Mucosa of descending colon (tissue), 3 donors: ENCODE results near the gene ZNF141. TPM values are rescaled to one million over a fixed set of nuclear protein-coding genes. Genes with fewer than 3 reads are reported as not detected.

ENCODE experiments used
- ATAC-seq: fragments of 200-7000 bp; cut with Tn5 transposase; one replicate; pipeline ENCODE4 v1.9.1; 2020; ENCODE audit warnings: mild to moderate bottlenecking, moderate library complexity
- DNase-seq, 3 donors: peaks; one replicate each; pipeline ENCODE4 v3.0.0-alpha.2; 2020
- H3K36me3 ChIP-seq: fragments of 200-600 bp; one replicate; pipeline ENCODE4 v1.8.0; 2021; ENCODE audit warnings: low read depth, mild to moderate bottlenecking
- H3K4me1 ChIP-seq: fragments of 200-600 bp; one replicate; pipeline ENCODE4 v1.8.0; 2021; ENCODE audit warnings: low read depth, mild to moderate bottlenecking
- H3K4me3 ChIP-seq: fragments of 200-600 bp; one replicate; pipeline ENCODE4 v1.8.0; 2021; ENCODE audit warnings: mild to moderate bottlenecking
- H3K9me3 ChIP-seq: fragments of 200-600 bp; one replicate; pipeline ENCODE4 v1.8.0; 2021; ENCODE audit warnings: mild to moderate bottlenecking
- CTCF ChIP-seq: fragments of 200-600 bp; IDR thresholded peaks from one replicate; pipeline ENCODE4 v1.8.0; 2022; ENCODE audit warnings: antibody characterized with exemption, mild to moderate bottlenecking
- intact Hi-C, 2 donors: fragments of 100-400 bp; cut with DNase I in 1 of 2; cut with micrococcal nuclease in 1 of 2; formaldehyde crosslinking; loops; one replicate each; pipeline versions ENCODE4 v1.11.0 to v1.11.1; 2022; cut with DNase I, micrococcal nuclease
- total RNA-seq, 3 donors: library from RNA; stranded (reverse); fragmentation: NEBNext Ultra II Directional in 2 of 3; extraction: Animal tissue kit (Norgen Biotek cat#: 25700) in 2 of 3; gene quantifications; one replicate each; pipeline versions ENCODE4 v1.2.1 to v1.2.4, GENCODE V29; 2021 to 2023
- donor health status: DM: no; HTN: no; CAD: no; lungs with moderate emphysema.
- donor health status: DM: no; HTN: no; CAD: no.
- donor health status: DM: no; HTN: yes; CAD: no.

ZNF141 gene
- total RNA-seq, 3 donors from 2014 or later: 21.1 to 27.6 (median 23.9) TPM

GRCh38 chr4:336099-336892, 1.3 kb upstream of the ZNF141 start:
- ATAC-seq: peak; percentile 1

GRCh38 chr4:336893-337142, 796 bp upstream of the ZNF141 start:
- Histone ChIP-seq H3K4me1 (peaks cover 2% of the 10 kb centered on the region), H3K9me3 (peaks cover 27% of the 10 kb centered on the region), H3K36me3 (no peaks in the 10 kb centered on the region), H3K4me3 (peak overlapping the region; percentile 83)
- intact Hi-C loops: no loop called here
- peak; percentile 11 for ATAC-seq
- DNase-seq: no peak
- TF ChIP-seq CTCF: no peak

More at GRCh38 chr4:336099-336892, 1.3 kb upstream of the ZNF141 start:
- Histone ChIP-seq H3K36me3 (no peaks in the 10 kb centered on the region), H3K9me3 (peaks cover 22% of the 10 kb centered on the region), H3K4me1 (peaks cover 2% of the 10 kb centered on the region), H3K4me3 (peak overlapping the region; percentile 83)
- intact Hi-C loops: no loop called here
- DNase-seq: peak; percentile 29 to 63 (median 53)
- no peak for TF ChIP-seq CTCF

- peak; percentile 41 to 71 (median 68) for DNase-seq
- no peak for TF ChIP-seq CTCF
- H3K4me1 ChIP-seq: peaks cover 2% of the 10 kb centered on the region
- H3K9me3 ChIP-seq: peaks cover 35% of the 10 kb centered on the region
- peak overlapping the region; percentile 83 for H3K4me3 ChIP-seq
- intact Hi-C loops: no loop called here
- H3K36me3 ChIP-seq: no peaks in the 10 kb centered on the region
- peak; percentile 32 for ATAC-seq
Measured at GRCh38 chr4:337932-338758, 531 bp downstream of the ZNF141 start.

GRCh38 chr4:338759-339097, 1.1 kb downstream of the ZNF141 start:
- Histone ChIP-seq H3K4me3 (no peak overlapping the region), H3K9me3 (peaks cover 41% of the 10 kb centered on the region), H3K36me3 (no peaks in the 10 kb centered on the region), H3K4me1 (peaks cover 2% of the 10 kb centered on the region)
- ATAC-seq: no peak
- no peak for TF ChIP-seq CTCF
- peak in 1 of 3 donors; percentile 32 for DNase-seq
- intact Hi-C loops: no loop called here

- H3K4me1 ChIP-seq: peaks cover 2% of the 10 kb centered on the region
- ATAC-seq (no peak), DNase-seq (no peak)
- H3K36me3 ChIP-seq: peaks cover 13% of the 10 kb centered on the region
- H3K9me3 ChIP-seq: peaks cover 54% of the 10 kb centered on the region
- intact Hi-C loops: no loop called here
- H3K4me3 ChIP-seq: no peak overlapping the region
- TF ChIP-seq CTCF: no peak
Measured at GRCh38 chr4:340011-340410, 2.4 kb downstream of the ZNF141 start.
